SU-DHL-6 (cell line): Measurements from ENCODE around the gene TMEM140.

Experiments used
- H2AFZ ChIP-seq: fragments of 200-600 bp; sonication (generic); 2 replicates; pipeline ENCODE4 v1.6.1; 2014; ENCODE audit warnings: low read depth, mild to moderate bottlenecking, moderate library complexity, mixed read lengths, antibody characterized with exemption, low read length; ENCODE audit not compliant: severe bottlenecking
- H3F3A ChIP-seq: fragments of 200-600 bp; shearing (Covaris generic); 2 replicates; pipeline ENCODE4 v1.6.0; 2016; ENCODE audit warnings: antibody characterized with exemption, mild to moderate bottlenecking; ENCODE audit not compliant: insufficient read depth
- H3K27ac ChIP-seq: fragments of 200-600 bp; sonication (generic); 2 replicates; pipeline ENCODE4 v1.5.1; 2016; ENCODE audit warnings: low read depth, mild to moderate bottlenecking, low read length, moderate library complexity, mixed read lengths
- H3K27me3 ChIP-seq: fragments of 200-600 bp; sonication (generic), shearing (Covaris generic); 2 replicates; pipeline ENCODE4 v1.6.0; 2014; ENCODE audit warnings: mild to moderate bottlenecking, low read length
- H3K36me3 ChIP-seq: fragments of 200-600 bp; sonication (generic); 2 replicates; pipeline ENCODE4 v1.6.1; 2014; ENCODE audit warnings: mild to moderate bottlenecking, low read length, mixed read lengths
- H3K4me2 ChIP-seq: fragments of 300-600, 200-600 bp; shearing (Covaris generic), sonication (generic); 2 replicates; pipeline ENCODE4 v1.6.0; 2014; ENCODE audit warnings: low read length, low read depth, mild to moderate bottlenecking; ENCODE audit not compliant: poor library complexity, severe bottlenecking
- H3K4me3 ChIP-seq: fragments of 200-600 bp; sonication (generic); 2 replicates; pipeline ENCODE4 v1.5.1; 2014; ENCODE audit warnings: antibody characterized with exemption, low read length, mild to moderate bottlenecking, mixed read lengths; ENCODE audit not compliant: insufficient read depth, poor library complexity, severe bottlenecking
- H3K79me2 ChIP-seq: fragments of 200-600 bp; sonication (generic); 2 replicates; pipeline ENCODE4 v1.6.1; 2014; ENCODE audit warnings: mild to moderate bottlenecking, low read length, moderate library complexity; ENCODE audit not compliant: insufficient read depth
- H3K9ac ChIP-seq: fragments of 200-600 bp; sonication (generic); 2 replicates; pipeline ENCODE4 v1.7.0; 2014; ENCODE audit warnings: mild to moderate bottlenecking, low read length
- H3K9me2 ChIP-seq: fragments of 200-600 bp; sonication (generic); replicated peaks from 2 replicates; pipeline ENCODE4 v1.6.1; 2014; ENCODE audit warnings: low read length; ENCODE audit not compliant: insufficient read depth
- H3K9me3 ChIP-seq: fragments of 200-600 bp; sonication (generic); 2 replicates; pipeline ENCODE4 v1.6.1; 2014; ENCODE audit warnings: low read length, mixed read lengths; ENCODE audit not compliant: insufficient read depth
- H4K20me1 ChIP-seq: fragments of 200-600 bp; sonication (generic); 2 replicates; pipeline ENCODE4 v1.6.1; 2014; ENCODE audit warnings: low read depth, mild to moderate bottlenecking, antibody characterized with exemption, low read length, moderate library complexity, mixed read lengths
- CTCF ChIP-seq: fragments of 200-600 bp; sonication (generic); IDR thresholded peaks from one replicate; pipeline ENCODE4 v1.5.1; 2017; ENCODE audit warnings: antibody characterized with exemption, mild to moderate bottlenecking, low read length, moderate library complexity; ENCODE audit not compliant: insufficient read depth, poor library complexity, severe bottlenecking
- EZH2phosphoT487 ChIP-seq: fragments of 200-600 bp; sonication (generic), shearing (Covaris generic); conservative IDR thresholded peaks from 2 replicates; pipeline ENCODE4 v1.6.1; 2018; ENCODE audit warnings: mild to moderate bottlenecking, antibody characterized with exemption, low read length, moderate library complexity, mixed read lengths

TMEM140 gene

GRCh38 chr7:135147899-135148721, at the start of gene TMEM140:
TMEM140 (plus strand) TSS chr7:135148072; CDS start chr7:135164442, 16,370 bp downstream.
- Histone ChIP-seq H3K36me3 (no peaks in the 10 kb centered on the region), H3K27ac (no peak within 1 kb of the TSS), H4K20me1 (no peaks in the 10 kb centered on the region), H3K27me3 (no peaks in the 10 kb centered on the region), H3F3A (no peaks in the 10 kb centered on the region), H3K4me3 (peak within 1 kb of the TSS; percentile 16), H3K9me3 (no peaks in the 10 kb centered on the region), H3K4me2 (peak within 1 kb of the TSS; percentile 60), H3K9me2 (no peaks in the 10 kb centered on the region), H2AFZ (peak within 1 kb of the TSS; percentile 49), H3K79me2 (no peaks in the 10 kb centered on the region), H3K9ac (peak within 1 kb of the TSS; percentile 17; the same call in 1 of the 2 replicates)
- TF ChIP-seq EZH2phosphoT487 (no peak), CTCF (no peak)

DNA sequence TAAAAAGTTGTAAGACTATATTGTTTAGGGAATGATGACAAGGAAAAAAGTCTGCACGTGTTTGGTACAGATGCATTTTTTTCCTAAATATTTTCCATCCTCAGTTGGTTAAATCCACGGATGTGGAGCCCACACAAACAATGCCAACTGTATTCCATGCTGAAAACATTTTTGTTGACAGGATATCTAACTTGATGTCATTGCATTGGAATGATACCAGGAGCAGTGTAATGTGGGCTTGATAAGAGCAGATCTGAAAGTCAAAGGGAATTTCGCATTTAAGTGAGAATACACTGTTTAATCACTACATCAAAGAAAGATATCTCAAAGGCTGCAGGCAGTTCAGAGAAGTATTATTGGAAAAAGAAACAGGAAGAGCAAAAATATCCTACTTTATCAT, 49.5 kb upstream of the TMEM140 start:
- H3K4me3 ChIP-seq = no peak overlapping the region
- TF ChIP-seq CTCF (no peak), EZH2phosphoT487 (no peak)

GRCh38 chr7:135100856-135101255, 47.0 kb upstream of the TMEM140 start:
- Histone ChIP-seq H2AFZ (no peak overlapping the region), H3K79me2 (no peaks in the 10 kb centered on the region), H3K27me3 (no peaks in the 10 kb centered on the region), H3K36me3 (no peaks in the 10 kb centered on the region), H4K20me1 (no peaks in the 10 kb centered on the region), H3F3A (no peaks in the 10 kb centered on the region), H3K27ac (no peak overlapping the region), H3K4me2 (no peak overlapping the region), H3K4me3 (no peak overlapping the region), H3K9me2 (no peaks in the 10 kb centered on the region), H3K9me3 (no peaks in the 10 kb centered on the region), H3K9ac (no peak overlapping the region)
- no peak for TF ChIP-seq EZH2phosphoT487
- TF ChIP-seq CTCF = no peak

More for the DNA sequence above, 49.5 kb upstream of the TMEM140 start:
- H2AFZ ChIP-seq = no peak overlapping the region
- no peaks in the 10 kb centered on the region for H3K36me3 ChIP-seq
- no peaks in the 10 kb centered on the region for H3K79me2 ChIP-seq
- no peak overlapping the region for H3K27ac ChIP-seq
- no peaks in the 10 kb centered on the region for H3F3A ChIP-seq
- H3K4me2 ChIP-seq = no peak overlapping the region
- H4K20me1 ChIP-seq = no peaks in the 10 kb centered on the region
- no peak overlapping the region for H3K9ac ChIP-seq
- H3K27me3 ChIP-seq = no peaks in the 10 kb centered on the region
- no peaks in the 10 kb centered on the region for H3K9me2 ChIP-seq
- no peaks in the 10 kb centered on the region for H3K9me3 ChIP-seq
